Dedifferentiated amniotic fluid mesenchymal stem cell (primary cell): ENCODE results near the gene OR5B21.

Experiments used
- DNase-seq: peaks from one replicate; pipeline ENCODE4 v3.0.0-alpha.2; 2016; ENCODE audit errors: extremely low spot score

Gene OR5B21

GRCh38 chr11:58493676-58494075 lies 14.2 kb downstream of the OR5B21 start:
- no peak for DNase-seq

GRCh38 chr11:58490827-58491226 lies 17.1 kb downstream of the OR5B21 start:
- DNase-seq, result no peak

GRCh38 chr11:58487170-58487569 lies 20.7 kb downstream of the OR5B21 start:
- no peak for DNase-seq

- DNase-seq, result no peak
Observed at GRCh38 chr11:58485961-58486360, 21.9 kb downstream of the OR5B21 start.

GRCh38 chr11:58471892-58472291 lies 36.0 kb downstream of the OR5B21 start:
- no peak for DNase-seq

GRCh38 chr11:58466293-58466692 lies 41.6 kb downstream of the OR5B21 start:
- no peak for DNase-seq

- DNase-seq, result no peak
Observed at GRCh38 chr11:58465690-58466089, 42.2 kb downstream of the OR5B21 start.
